HepG2 (cell line): ENCODE measurements around the gene DYSF. TPM values are rescaled to one million over a fixed set of nuclear protein-coding genes. Genes with fewer than 3 reads are reported as not detected.

Source experiments
- ATAC-seq: fragments of 200-7000 bp; cut with Tn5 transposase; 3 replicates; pipeline ENCODE4 v1.9.1; 2020; ENCODE audit warnings: mild to moderate bottlenecking, moderate library complexity
- BruUV-seq: library from RNA; stranded (reverse); fragments of 400-500 nt; replicated peaks from 2 replicates; lab custom pipeline; 2021; lab: Mats Ljungman, UMichigan
- CTCF ChIA-PET: fragments of 300-600 bp; formaldehyde crosslinking; extraction: SDS; loops from one replicate; lab custom pipeline; 2021; ENCODE audit warnings: low total read pairs, inconsistent platforms, low intra/inter-chr PET ratio; lab: Yijun Ruan, JAX
- POLR2A ChIA-PET: fragments of 350-600 bp; sonication (Branson Sonifier 250); formaldehyde crosslinking; loops from one replicate; lab custom pipeline; 2020; ENCODE audit warnings: antibody characterized with exemption, inconsistent platforms; lab: Yijun Ruan, JAX
- DNase-seq: peaks from one replicate; pipeline ENCODE4 v3.0.0-alpha.2; 2015; ENCODE audit warnings: low spot score
- FAIRE-seq: peaks from 3 replicates; lab custom pipeline; 2011; peaks lifted over from hg19 to GRCh38; lab: Jason Lieb, UNC
- H2AFZ ChIP-seq: one replicate; pipeline ENCODE4 v1.6.1; 2011; ENCODE audit warnings: low read length, inconsistent platforms
- H3K27ac ChIP-seq: fragments of 300-600 bp; 3 replicates; pipeline ENCODE4 v1.8.0; 2011; ENCODE audit warnings: mixed run types, mild to moderate bottlenecking, mixed read lengths, low read length, inconsistent platforms; ENCODE audit not compliant: insufficient read depth; ENCODE audit errors: extremely low read length
- H3K27me3 ChIP-seq, 2 experiments: fragments of 200-600 bp in 1 of 2; 2 replicates in 1 of 2; 3 replicates in 1 of 2; pipeline versions ENCODE4 v1.6.0 to v1.8.0; 2011; ENCODE audit warnings: low read length in 2 of 2, mild to moderate bottlenecking in 2 of 2, moderate library complexity in 2 of 2, inconsistent platforms in 1 of 2; ENCODE audit not compliant: insufficient read depth in 2 of 2, control insufficient read depth in 1 of 2
- H3K36me3 ChIP-seq, 2 experiments: fragments of 200-600 bp in 1 of 2; replicated peaks in 1 of 2; 2 replicates in 1 of 2; 3 replicates in 1 of 2; pipeline versions ENCODE4 v1.5.1 to v1.8.0; 2011; ENCODE audit warnings: low read length in 2 of 2, inconsistent platforms in 1 of 2; ENCODE audit not compliant: insufficient read depth in 2 of 2, control insufficient read depth in 1 of 2
- H3K4me1 ChIP-seq: 2 replicates; pipeline ENCODE4 v1.5.1; 2012; ENCODE audit warnings: low read length, inconsistent platforms; ENCODE audit not compliant: insufficient read depth
- H3K4me2 ChIP-seq: 2 replicates; pipeline ENCODE4 v1.6.0; 2011; ENCODE audit warnings: low read depth, low read length, inconsistent platforms
- H3K4me3 ChIP-seq, 3 experiments: fragments of 200-600 bp in 1 of 3; sonication (generic), shearing (Covaris generic) in 1 of 3; replicated peaks in 1 of 3; 2 replicates each; pipeline ENCODE4 v1.5.1; 2011 to 2016; ENCODE audit warnings: low read length in 3 of 3, inconsistent platforms in 2 of 3, low read depth in 2 of 3, mild to moderate bottlenecking in 2 of 3, control low read depth in 1 of 3, mixed read lengths in 1 of 3; ENCODE audit not compliant: insufficient read depth in 1 of 3
- H3K79me2 ChIP-seq: one replicate; pipeline ENCODE4 v1.6.1; 2011; ENCODE audit warnings: low read length, inconsistent platforms; ENCODE audit not compliant: insufficient read depth
- H3K9ac ChIP-seq: 2 replicates; pipeline ENCODE4 v1.6.0; 2011; ENCODE audit warnings: mild to moderate bottlenecking, low read depth, low read length, inconsistent platforms; ENCODE audit not compliant: insufficient read depth
- H3K9me3 ChIP-seq: 2 replicates; pipeline ENCODE4 v1.5.1; 2012; ENCODE audit warnings: mild to moderate bottlenecking, low read length
- H4K20me1 ChIP-seq: 2 replicates; pipeline ENCODE4 v1.6.0; 2011; ENCODE audit warnings: inconsistent platforms, mild to moderate bottlenecking, low read length, moderate library complexity; ENCODE audit not compliant: insufficient read depth
- AHR ChIP-seq: IDR thresholded peaks from 2 replicates; pipeline ENCODE4 v1.6.1; 2018; ENCODE audit warnings: missing genetic modification reagents, missing compliant biosample characterization
- ATAD3A ChIP-seq: sonication (generic); formaldehyde crosslinking; IDR thresholded peaks from 2 replicates; pipeline ENCODE4 v1.4.0; 2020; ENCODE audit warnings: missing genetic modification reagents
- CCAR2 ChIP-seq: fragments of 200-400 bp; formaldehyde crosslinking; optimal IDR thresholded peaks from 2 replicates; pipeline ENCODE3; 2018; ENCODE audit warnings: low read depth, mild to moderate bottlenecking, low read length, moderate library complexity
- CCDC6 ChIP-seq: sonication (generic); formaldehyde crosslinking; IDR thresholded peaks from 2 replicates; pipeline ENCODE4 v1.8.1; 2022; ENCODE audit warnings: mild to moderate bottlenecking, missing genetic modification reagents, moderate library complexity
- CERS6 ChIP-seq: sonication (generic); formaldehyde crosslinking; IDR thresholded peaks from 2 replicates; pipeline ENCODE4 v1.5.0; 2020; ENCODE audit warnings: missing genetic modification reagents
- ELF4 ChIP-seq: sonication (generic); formaldehyde crosslinking; IDR thresholded peaks from 2 replicates; pipeline ENCODE4 v1.5.0; 2020; ENCODE audit warnings: missing genetic modification reagents, mild to moderate bottlenecking, moderate library complexity, borderline replicate concordance
- HOXA3 ChIP-seq: sonication (generic); formaldehyde crosslinking; IDR thresholded peaks from 2 replicates; pipeline ENCODE4 v1.5.0; 2020; ENCODE audit warnings: missing genetic modification reagents
- MAFK ChIP-seq, 2 experiments: IDR thresholded peaks in 1 of 2; conservative IDR thresholded peaks in 1 of 2; 2 replicates each; pipeline ENCODE4 v1.6.1; 2011; ENCODE audit warnings: improper control_type of control experiment in 2 of 2, low read length in 2 of 2
- MEF2D ChIP-seq: sonication (generic); formaldehyde crosslinking; IDR thresholded peaks from 2 replicates; pipeline ENCODE4 v1.5.1; 2020; ENCODE audit warnings: mild to moderate bottlenecking, missing genetic modification reagents
- MIER3 ChIP-seq: IDR thresholded peaks from 2 replicates; pipeline ENCODE4 v1.6.1; 2016; ENCODE audit warnings: missing compliant biosample characterization, borderline replicate concordance
- PHB2 ChIP-seq: fragments of 450-650 bp; IDR thresholded peaks from 2 replicates; pipeline ENCODE4 v1.6.1; 2018; ENCODE audit not compliant: partially characterized antibody
- REL ChIP-seq: sonication (generic); formaldehyde crosslinking; conservative IDR thresholded peaks from 2 replicates; pipeline ENCODE4 v1.8.0; 2022; ENCODE audit warnings: mild to moderate bottlenecking, missing genetic modification reagents, moderate library complexity
- SALL1 ChIP-seq: sonication (generic); formaldehyde crosslinking; IDR thresholded peaks from 2 replicates; pipeline ENCODE4 v1.8.0; 2022; ENCODE audit warnings: mild to moderate bottlenecking, missing genetic modification reagents
- SOX13 ChIP-seq, 3 experiments: fragments of 450-650 bp in 1 of 3; sonication (generic) in 1 of 3; formaldehyde crosslinking in 1 of 3; IDR thresholded peaks in 2 of 3; conservative IDR thresholded peaks in 1 of 3; 2 replicates each; pipeline versions ENCODE4 v1.5.0 to v1.6.1; 2016 to 2020; ENCODE audit warnings: antibody characterized with exemption in 1 of 3, mild to moderate bottlenecking in 1 of 3, missing compliant biosample characterization in 1 of 3, missing genetic modification reagents in 1 of 3, moderate library complexity in 1 of 3
- STAT5B ChIP-seq: sonication (generic); formaldehyde crosslinking; IDR thresholded peaks from 2 replicates; pipeline ENCODE4 v1.4.0; 2020; ENCODE audit warnings: missing genetic modification reagents
- TAF15 ChIP-seq: fragments of 200-400 bp; formaldehyde crosslinking; IDR thresholded peaks from one replicate; pipeline ENCODE4 v1.6.1; 2018; ENCODE audit warnings: mild to moderate bottlenecking, low read depth, low read length; ENCODE audit not compliant: poor library complexity, severe bottlenecking
- TARDBP ChIP-seq: sonication (generic); formaldehyde crosslinking; IDR thresholded peaks from 2 replicates; pipeline ENCODE4 v1.8.0; 2022; ENCODE audit warnings: mild to moderate bottlenecking, missing genetic modification reagents
- ZBTB38 ChIP-seq: sonication (generic); formaldehyde crosslinking; IDR thresholded peaks from 2 replicates; pipeline ENCODE4 v1.5.1; 2020; ENCODE audit warnings: mild to moderate bottlenecking, missing genetic modification reagents
- ZNF101 ChIP-seq: sonication (generic); formaldehyde crosslinking; IDR thresholded peaks from 2 replicates; pipeline ENCODE4 v1.4.0; 2020; ENCODE audit warnings: mild to moderate bottlenecking, low read depth, missing genetic modification reagents, borderline replicate concordance
- ZNF3 ChIP-seq: IDR thresholded peaks from 2 replicates; pipeline ENCODE4 v1.7.0; 2017; ENCODE audit warnings: inconsistent platforms
- ZNF446 ChIP-seq: sonication (generic); formaldehyde crosslinking; IDR thresholded peaks from 2 replicates; pipeline ENCODE4 v1.5.0; 2020; ENCODE audit warnings: mild to moderate bottlenecking, missing genetic modification reagents
- ZNF576 ChIP-seq: sonication (generic); formaldehyde crosslinking; IDR thresholded peaks from 2 replicates; pipeline ENCODE4 v1.4.0; 2020; ENCODE audit warnings: mild to moderate bottlenecking, missing genetic modification reagents
- ZNF781 ChIP-seq: sonication (generic); formaldehyde crosslinking; IDR thresholded peaks from 2 replicates; pipeline ENCODE4 v1.5.1; 2020; ENCODE audit warnings: borderline replicate concordance, mild to moderate bottlenecking, missing genetic modification reagents; ENCODE audit errors: not compliant biosample characterization
- ZNF83 ChIP-seq: sonication (generic); formaldehyde crosslinking; IDR thresholded peaks from 2 replicates; pipeline ENCODE4 v1.4.0; 2020; ENCODE audit warnings: missing genetic modification reagents, mild to moderate bottlenecking, borderline replicate concordance
- ZNF878 ChIP-seq: sonication (generic); formaldehyde crosslinking; IDR thresholded peaks from 2 replicates; pipeline ENCODE4 v1.8.1; 2023; ENCODE audit warnings: mild to moderate bottlenecking, missing genetic modification reagents, moderate library complexity
- WGBS: methylation state at CpG from one replicate; pipeline ENCODE4 v1.1.6; 2017; ENCODE audit warnings: low lambda C conversion rate; 5-methylcytosine and 5-hydroxymethylcytosine counted together
- in situ Hi-C: cut with HindIII; loops from 2 replicates; pipeline ENCODE4 v1.10.0; 2017; ENCODE audit warnings: low pct_unique_long_range_greater_than_20kb; ENCODE audit not compliant: extremely low pct_ligation_motif_present
- intact Hi-C: fragments of 100-400 bp; cut with micrococcal nuclease; formaldehyde crosslinking; loops from one replicate; pipeline ENCODE4 v1.10.0; 2022; ENCODE audit not compliant: unreplicated experiment
- polyA plus RNA-seq, 8 experiments: library from polyadenylated mRNA; depleted of rRNA in 3 of 8; stranded (reverse) in 7 of 8; unstranded in 1 of 8; fragments of >200 nt; fragmentation: Illumina TruSeq in 4 of 8; extraction: Trizol in 4 of 8; gene quantifications; 2 replicates each; pipeline versions ENCODE4 v1.2.1 to v1.2.3, GENCODE V29; 2011 to 2016; ENCODE audit warnings: low read depth in 4 of 8, missing spikeins in 1 of 8, mixed read lengths in 1 of 8; ENCODE audit not compliant: insufficient read depth in 1 of 8
- total RNA-seq, 5 experiments: library from RNA; depleted of rRNA; stranded (reverse); fragments of >200 nt; fragmentation: Illumina TruSeq; extraction: Trizol; gene quantifications; 2 replicates each; pipeline ENCODE4 v1.2.3, GENCODE V29; 2016; ENCODE audit warnings: low read depth in 1 of 5

Gene DYSF
- total and polyA plus RNA-seq, 2 of the 13 experiments (the other 11 are each of a cell fraction or from before 2014, with no cell fraction given), result 0.15 to 2.4 TPM

- no peak for TF ChIP-seq ZBTB38 (CRISPR knock-in tag)
- no peak for TF ChIP-seq HOXA3 (CRISPR knock-in tag)
- TF ChIP-seq ELF4 (CRISPR knock-in tag), result no peak
- no peak for TF ChIP-seq ZNF83 (CRISPR knock-in tag)
- no peak for TF ChIP-seq TARDBP (CRISPR knock-in tag)
- 0 out of 2 replicates have a peak, but pooled peaks have one; percentile 48 for TF ChIP-seq ZNF878 (CRISPR knock-in tag)
- no peak for TF ChIP-seq ATAD3A
- no peak for TF ChIP-seq AHR
- TF ChIP-seq SALL1 (CRISPR knock-in tag), result 0 out of 2 replicates have a peak, but pooled peaks have one; percentile 16
- no peak for TF ChIP-seq REL
- TF ChIP-seq MEF2D (CRISPR knock-in tag), result no peak
- no peak for TF ChIP-seq ZNF446 (CRISPR knock-in tag)
- no peak for TF ChIP-seq ZNF781 (CRISPR knock-in tag)
- TF ChIP-seq ZNF3, result no peak
These were observed 56.9 kb downstream of the DYSF start (continued) for GRCh38 chr2:71510196-71510807.

- ATAC-seq, result no peak
- Histone ChIP-seq H3K27me3 (peaks cover 14 to 36% of the 10 kb centered on the region in 2 experiments; a peak in 3 of 5 replicates), H3K4me3 (no peak overlapping the region), H2AFZ (no peak overlapping the region), H4K20me1 (no peaks in the 10 kb centered on the region), H3K27ac (no peak overlapping the region), H3K36me3 (no peaks in the 10 kb centered on the region), H3K4me2 (no peak overlapping the region), H3K9me3 (no peaks in the 10 kb centered on the region), H3K9ac (no peak overlapping the region), H3K79me2 (no peaks in the 10 kb centered on the region), H3K4me1 (no peaks in the 10 kb centered on the region)
- BruUV-seq, result no TSS peak
- intact Hi-C loops, result loop anchor here (1.0 to 5.0 kb wide), 2 partner anchors 54 to 212 kb away; no protein-coding TSS in a partner anchor
- in situ Hi-C loops, result loop anchor here (10.0 kb wide), 1 partner anchor 286 kb away; the partner anchor contains the start of gene PAIP2B
- WGBS, result 20% methylated on average over 9 of the region's 9 CpGs
- no peak for FAIRE-seq
- ChIA-PET CTCF (interaction anchor here (1.4 to 6.5 kb wide), 4 partner anchors 211 to 354 kb away, joined by 6 to 80 read pairs (median 9); no protein-coding TSS in a partner anchor), POLR2A (interaction anchor here (0.6 to 1.2 kb wide), 2 partner anchors 125 to 211 kb away, joined by 3 to 8 read pairs; no protein-coding TSS in a partner anchor)
- no peak for DNase-seq
- TF ChIP-seq ZNF101 (CRISPR knock-in tag), result no peak
- no peak for TF ChIP-seq CCDC6
- no peak for TF ChIP-seq CERS6
- no peak for TF ChIP-seq MAFK (conservative IDR thresholded peaks at IDR 0.05 in 1 of 2, IDR thresholded peaks at IDR 0.05 in 1 of 2; ENCODE audit: low read length in 2 of 2)
- TF ChIP-seq STAT5B (CRISPR knock-in tag), result no peak
- no peak for TF ChIP-seq SOX13 (IDR thresholded peaks at IDR 0.05)
- no peak for TF ChIP-seq SOX13 (CRISPR knock-in tag; conservative IDR thresholded peaks at IDR 0.05 in 1 of 2, IDR thresholded peaks at IDR 0.05 in 1 of 2)
- TF ChIP-seq TAF15, result no peak
- TF ChIP-seq MIER3 (CRISPR knock-in tag), result no peak
- TF ChIP-seq ZNF576, result no peak
- no peak for TF ChIP-seq CCAR2
- no peak for TF ChIP-seq PHB2
These were observed 57.6 kb downstream of the DYSF start for GRCh38 chr2:71510938-71511337.
